Upper lobe of left lung (tissue), 6 donors: ENCODE measurements around the gene CCDC40. TPM values are rescaled to one million over a fixed set of nuclear protein-coding genes. Genes with fewer than 3 reads are reported as not detected.
"Not testable (repeated sequence)": the region's sequence is repeated elsewhere in the genome, so short reads cannot be mapped to it uniquely, and the experiment has no call there.

Experiments used
- ATAC-seq, 2 donors: fragments of 200-7000 bp; cut with Tn5 transposase; one replicate each; pipeline ENCODE4 v1.9.1; 2022; ENCODE audit warnings: mild to moderate bottlenecking in 2 of 2, moderate library complexity in 2 of 2; ENCODE audit not compliant: low FRiP score in 2 of 2
- DNase-seq, 2 donors: peaks; one replicate each; pipeline ENCODE4 v3.0.0-alpha.2; 2019 to 2020
- H3K27ac ChIP-seq, 4 donors: fragments of 200-600 bp; sonication (generic); one replicate each; pipeline ENCODE4 v1.5.1; 2016 to 2019
- H3K27me3 ChIP-seq, 4 donors: fragments of 200-600 bp; sonication (generic); one replicate each; pipeline ENCODE4 v1.5.1; 2017 to 2019
- H3K36me3 ChIP-seq, 4 donors: fragments of 200-600 bp; sonication (generic); one replicate each; pipeline ENCODE4 v1.5.1; 2016 to 2019
- H3K4me1 ChIP-seq, 4 donors: fragments of 200-600 bp; sonication (generic); one replicate each; pipeline ENCODE4 v1.5.1; 2018 to 2019
- H3K4me3 ChIP-seq, 4 donors: fragments of 200-600 bp; sonication (generic); one replicate each; pipeline ENCODE4 v1.5.1; 2017 to 2019; ENCODE audit warnings: mild to moderate bottlenecking in 2 of 4, moderate library complexity in 1 of 4
- H3K9me3 ChIP-seq, 4 donors: fragments of 200-600 bp; sonication (generic); one replicate each; pipeline ENCODE4 v1.5.1; 2018 to 2019
- CTCF ChIP-seq, 6 experiments: fragments of 450-650 bp in 4 of 6; fragments of 200-600 bp in 2 of 6; sonication (generic) in 2 of 6; IDR thresholded peaks; one replicate each; pipeline ENCODE4 v1.5.1; 2016 to 2019; ENCODE audit warnings: antibody characterized with exemption in 6 of 6
- EP300 ChIP-seq, 4 donors: sonication (generic); formaldehyde crosslinking; IDR thresholded peaks; one replicate each; pipeline ENCODE4 v1.5.1; 2017; ENCODE audit warnings: antibody characterized with exemption in 4 of 4, control low read depth in 2 of 4
- POLR2A ChIP-seq, 4 donors: fragments of 450-650 bp; IDR thresholded peaks; one replicate each; pipeline ENCODE4 v1.5.1; 2016 to 2017; ENCODE audit warnings: antibody characterized with exemption in 4 of 4, mild to moderate bottlenecking in 2 of 4
- POLR2AphosphoS5 ChIP-seq, 2 donors: sonication (generic); formaldehyde crosslinking; IDR thresholded peaks; one replicate each; pipeline ENCODE4 v1.5.1; 2017; ENCODE audit warnings: antibody characterized with exemption in 2 of 2
- WGBS, 2 donors: methylation state at CpG; one replicate each; pipeline ENCODE4 v1.1.5; 2017 to 2018; 5-methylcytosine and 5-hydroxymethylcytosine counted together
- total RNA-seq, 6 donors: library from RNA; depleted of rRNA in 4 of 6; stranded (reverse); fragments of >200 nt in 4 of 6; gene quantifications; one replicate each; pipeline versions ENCODE4 v1.1.0 to v1.2.1, GENCODE V29; 2016 to 2021
- donor health status: DM: no; HTN: no; CAD: no; lungs with moderate emphysema.
- donor health status: DM: no; HTN: yes; CAD: no; lungs with severe emphysema.

The CCDC40 gene
- total RNA-seq, 6 donors from 2014 or later = 4.1 to 96.4 (median 24.2) TPM

- H3K27ac ChIP-seq = peak overlapping the region in 2 of 4 donors; percentile 2 to 52
- H3K9me3 ChIP-seq = no peaks in the 10 kb centered on the region
- H3K36me3 ChIP-seq = no peaks in the 10 kb centered on the region
- 32 to 86% methylated on average over 9 to 30 of the region's 30 CpGs for WGBS, 2 donors
- ATAC-seq (peak; percentile 74 to 75), DNase-seq (peak; percentile 87 to 90)
- H3K4me1 ChIP-seq = peaks cover 37 to 62% (median 40%) of the 10 kb centered on the region in 4 donors
- H3K4me3 ChIP-seq = peak overlapping the region in 3 of 4 donors; percentile 33 to 47 (median 36)
- TF ChIP-seq POLR2A (IDR thresholded peaks at IDR 0.05) (no peak), CTCF (IDR thresholded peaks at IDR 0.05) (peak in 3 of 6 experiments; percentile 27 to 80 (median 38)), EP300 (IDR thresholded peaks at IDR 0.05) (no peak)
- no peaks in the 10 kb centered on the region for H3K27me3 ChIP-seq
Observed at GRCh38 chr17:79991140-79991923, 45.1 kb upstream of the CCDC40 start.

- DNase-seq = peak in 1 of 2 donors; percentile 87
- 20 to 35% methylated on average over 18 to 36 of the region's 44 CpGs for WGBS, 2 donors
- Histone ChIP-seq H3K27me3 (no peaks in the 10 kb centered on the region), H3K9me3 (no peaks in the 10 kb centered on the region), H3K4me3 (peak overlapping the region in 3 of 4 donors; percentile 33 to 47 (median 36)), H3K27ac (peak overlapping the region in 2 of 4 donors; percentile 2 to 52), H3K36me3 (no peaks in the 10 kb centered on the region), H3K4me1 (peaks cover 33 to 60% (median 38%) of the 10 kb centered on the region in 4 donors)
- ATAC-seq = peak; percentile 5 to 9
- no peak for TF ChIP-seq POLR2AphosphoS5 (IDR thresholded peaks at IDR 0.05)
- peak in 1 of 6 experiments; percentile 7 for TF ChIP-seq CTCF (IDR thresholded peaks at IDR 0.05)
Observed at GRCh38 chr17:79991924-79992648, 44.4 kb upstream of the CCDC40 start.

- H3K4me1 ChIP-seq = peaks cover 30 to 58% (median 35%) of the 10 kb centered on the region in 4 donors
- ATAC-seq (no peak), DNase-seq (no peak)
- H3K27me3 ChIP-seq = no peaks in the 10 kb centered on the region
- no peaks in the 10 kb centered on the region for H3K9me3 ChIP-seq
- H3K4me3 ChIP-seq = peak overlapping the region in 1 of 4 donors; percentile 36
- 69 to 85% methylated on average over 7 to 10 of the region's 10 CpGs for WGBS, 2 donors
- H3K27ac ChIP-seq = peak overlapping the region in 2 of 4 donors; percentile 52 to 58
- TF ChIP-seq CTCF (IDR thresholded peaks at IDR 0.05) (no peak), EP300 (IDR thresholded peaks at IDR 0.05) (no peak)
- H3K36me3 ChIP-seq = no peaks in the 10 kb centered on the region
Observed at GRCh38 chr17:79992649-79993389, 43.6 kb upstream of the CCDC40 start.

- H3K36me3 ChIP-seq = no peaks in the 10 kb centered on the region
- DNase-seq = peak; percentile 85 to 94
- 39 to 60% methylated on average over 6 to 21 of the region's 22 CpGs for WGBS, 2 donors
- H3K27me3 ChIP-seq = no peaks in the 10 kb centered on the region
- H3K27ac ChIP-seq = peak overlapping the region in 2 of 4 donors; percentile 52 to 58
- H3K9me3 ChIP-seq = no peaks in the 10 kb centered on the region
- peak; percentile 56 to 73 for ATAC-seq
- H3K4me1 ChIP-seq = peaks cover 30 to 51% (median 35%) of the 10 kb centered on the region in 4 donors
- H3K4me3 ChIP-seq = no peak overlapping the region
- TF ChIP-seq POLR2A (IDR thresholded peaks at IDR 0.05) (peak in 1 of 4 donors; percentile 6), POLR2AphosphoS5 (IDR thresholded peaks at IDR 0.05) (no peak)
Observed at GRCh38 chr17:79993390-79994227, 42.8 kb upstream of the CCDC40 start.

GRCh38 chr17:79994228-79994569, 42.2 kb upstream of the CCDC40 start:
- not testable (repeated sequence) for H3K27me3 ChIP-seq, H3K4me3 ChIP-seq, ATAC-seq, H3K9me3 ChIP-seq, DNase-seq, H3K36me3 ChIP-seq
- Histone ChIP-seq H3K4me1 (peaks cover 30 to 48% (median 35%) of the 10 kb centered on the region in 4 donors), H3K27ac (peak overlapping the region in 2 of 4 donors; percentile 52 to 58)
- WGBS, 2 donors = 63 to 84% methylated on average over 4 of the region's 4 CpGs
